AG04450 (cell line): Measurements from ENCODE around the gene MSMB. TPM values are rescaled to one million over a fixed set of nuclear protein-coding genes. Genes with fewer than 3 reads are reported as not detected.
"Not testable (repeated sequence)": the region's sequence is repeated elsewhere in the genome, so short reads cannot be mapped to it uniquely, and the experiment has no call there.

Source experiments
- CTCF ChIA-PET: fragments of 300-600, 350-600 bp; formaldehyde crosslinking; extraction: SDS; loops from one replicate; lab custom pipeline; 2022; ENCODE audit warnings: antibody characterized with exemption, inconsistent platforms; lab: Charles Lee
- POLR2A ChIA-PET: fragments of 350-600 bp; formaldehyde crosslinking; extraction: SDS; loops from one replicate; lab custom pipeline; 2021; ENCODE audit warnings: antibody characterized with exemption, inconsistent platforms; lab: Yijun Ruan, JAX
- DNase-seq: peaks from one replicate; pipeline ENCODE4 v3.0.0-alpha.2; 2011; ENCODE audit warnings: low read depth, low spot score
- H3K27ac ChIP-seq: one replicate; pipeline ENCODE4 v1.5.1; 2012; ENCODE audit warnings: low read depth, low read length, control low read depth
- H3K27me3 ChIP-seq: one replicate; pipeline ENCODE4 v1.6.0; 2012; ENCODE audit warnings: low read length; ENCODE audit not compliant: control insufficient read depth, insufficient read depth
- H3K4me3 ChIP-seq: 2 replicates; pipeline ENCODE4 v1.5.1; 2011; ENCODE audit warnings: mild to moderate bottlenecking, low read depth, low read length, control low read depth
- H3K9me3 ChIP-seq: 2 replicates; pipeline ENCODE4 v1.5.1; 2012; ENCODE audit warnings: low read length; ENCODE audit not compliant: control insufficient read depth, insufficient read depth
- CTCF ChIP-seq: IDR thresholded peaks from 2 replicates; pipeline ENCODE4 v1.5.1; 2011; ENCODE audit warnings: low read depth, low read length, control low read depth, inconsistent platforms
- polyA plus RNA-seq: library from polyadenylated mRNA; depleted of rRNA; stranded (reverse); fragments of >200 nt; gene quantifications from 2 replicates; pipeline ENCODE4 v1.2.3, GENCODE V29; 2011

The MSMB gene
- polyA plus RNA-seq, 1 experiment, result not detected

- TF ChIP-seq CTCF, result no peak
- no peaks in the 10 kb centered on the region for H3K9me3 ChIP-seq
- H3K4me3 ChIP-seq, result no peak overlapping the region
- DNase-seq, result no peak
- H3K27ac ChIP-seq, result no peak overlapping the region
- ChIA-PET CTCF (no interaction called here), POLR2A (no interaction called here)
- H3K27me3 ChIP-seq, result peaks cover 2% of the 10 kb centered on the region
Observed at GRCh38 chr10:46068117-46068516, 22.0 kb upstream of the MSMB start.

DNA sequence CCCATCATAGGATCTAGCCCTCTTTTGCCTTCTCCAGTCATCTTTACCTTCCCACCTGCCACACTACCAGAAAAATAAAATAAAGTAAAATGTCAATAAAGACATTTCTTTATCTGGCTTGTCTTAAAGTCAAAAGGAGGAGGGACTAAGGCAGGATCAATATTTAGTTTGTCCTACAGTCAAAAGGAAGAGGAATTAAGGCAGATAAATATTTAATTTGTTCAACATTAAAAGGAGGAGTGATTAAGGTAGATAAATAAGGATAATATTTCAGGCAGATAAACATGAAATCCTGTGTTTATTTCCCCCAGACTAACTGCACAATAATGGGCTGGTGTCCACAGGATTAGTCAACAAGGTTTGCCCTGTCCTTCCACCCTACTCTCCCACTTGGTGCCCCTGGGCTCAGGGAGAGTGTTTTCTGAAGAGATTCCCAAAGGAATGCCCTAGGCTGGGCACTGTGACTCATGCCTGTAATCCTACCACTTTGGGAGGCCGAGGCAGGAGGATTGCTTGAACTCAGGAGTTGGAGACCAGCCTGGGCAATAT lies 18.3 kb upstream of the MSMB start:
- no peak for DNase-seq
- ChIA-PET CTCF (no interaction called here), POLR2A (no interaction called here)
- H3K27ac ChIP-seq, result no peak overlapping the region
- H3K9me3 ChIP-seq, result no peaks in the 10 kb centered on the region
- H3K27me3 ChIP-seq, result peaks cover 4% of the 10 kb centered on the region
- no peak for TF ChIP-seq CTCF
- H3K4me3 ChIP-seq, result no peak overlapping the region

DNA sequence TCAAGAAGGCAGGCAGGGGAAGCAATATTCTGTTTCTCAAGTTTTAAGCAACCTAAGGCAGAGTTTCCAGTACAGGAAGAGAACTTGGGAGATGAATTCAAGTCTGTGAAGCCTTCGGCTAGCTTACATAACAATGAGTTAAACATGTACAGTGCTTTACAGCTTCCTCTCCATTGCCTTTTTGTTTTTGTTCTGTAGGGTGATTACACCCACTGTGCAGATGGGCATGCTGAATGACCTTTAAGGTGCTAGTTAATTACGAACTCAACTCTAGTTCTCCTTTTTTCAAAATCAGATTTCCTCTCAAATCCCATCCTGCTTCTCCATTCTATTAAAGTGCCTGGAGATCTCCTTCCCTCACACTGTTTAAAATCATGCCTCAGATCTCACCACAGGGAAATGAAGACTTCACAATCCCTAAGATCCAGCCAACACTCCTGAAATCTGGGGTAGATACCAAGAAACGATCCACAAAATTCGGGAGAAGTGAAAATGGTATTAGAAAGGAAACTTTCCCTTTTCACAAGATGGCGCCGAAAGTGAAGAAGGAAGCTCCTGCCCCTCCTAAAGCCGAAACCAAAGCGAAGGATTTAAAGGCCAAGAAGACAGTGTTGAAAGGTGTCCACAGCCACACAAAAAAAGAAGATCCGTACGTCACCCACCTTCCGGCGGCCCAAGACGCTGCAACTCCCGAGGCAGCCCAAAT lies 16.8 kb upstream of the MSMB start:
- no peak for DNase-seq
- ChIA-PET CTCF (no interaction called here), POLR2A (no interaction called here)
- TF ChIP-seq CTCF, result no peak
- H3K27ac ChIP-seq, result no peak overlapping the region
- no peaks in the 10 kb centered on the region for H3K9me3 ChIP-seq
- no peak overlapping the region for H3K4me3 ChIP-seq
- H3K27me3 ChIP-seq, result peaks cover 2% of the 10 kb centered on the region

DNA sequence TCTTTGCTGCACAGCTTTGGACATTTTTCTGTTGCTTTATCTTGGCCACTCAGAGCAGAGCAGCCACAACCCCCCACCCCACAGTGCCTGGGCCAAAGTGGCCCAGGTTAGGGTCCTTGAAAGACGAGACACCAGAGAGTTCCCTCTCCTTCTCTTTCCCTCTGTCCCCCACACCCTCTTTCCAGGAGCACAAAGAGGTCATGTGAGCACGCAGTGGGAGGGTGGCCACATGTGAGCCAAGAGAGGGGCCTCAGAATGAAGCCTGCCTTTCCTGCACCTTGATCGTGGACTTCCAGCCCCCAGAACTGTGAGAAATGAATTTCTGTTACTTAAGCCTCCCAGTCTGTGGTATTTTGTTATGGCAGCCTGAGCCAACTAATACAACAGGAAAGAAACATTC lies 14.6 kb upstream of the MSMB start:
- no peak for DNase-seq
- Histone ChIP-seq H3K9me3 (no peaks in the 10 kb centered on the region), H3K27ac (no peak overlapping the region), H3K27me3 (peaks cover 2% of the 10 kb centered on the region), H3K4me3 (no peak overlapping the region)
- ChIA-PET CTCF (no interaction called here), POLR2A (no interaction called here)
- TF ChIP-seq CTCF, result no peak

DNA sequence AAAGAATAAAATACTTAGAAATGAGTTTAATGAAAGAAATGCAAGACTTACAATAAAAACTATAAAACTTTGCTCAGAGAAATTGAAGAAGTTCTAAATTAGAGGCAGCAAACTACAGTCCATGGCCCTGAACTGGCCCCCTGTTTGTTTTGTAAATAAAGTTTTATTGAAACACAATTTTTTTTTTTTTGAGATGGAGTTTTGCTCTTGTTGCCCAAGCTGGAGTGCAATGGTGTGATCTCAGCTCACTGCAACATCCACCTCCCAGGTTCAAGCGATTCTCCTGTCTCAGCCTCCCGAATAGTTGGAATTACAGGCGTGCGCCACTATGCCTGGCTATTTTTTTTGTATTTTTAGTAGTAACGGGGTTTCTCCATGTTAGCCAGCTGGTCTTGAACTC lies 11.9 kb upstream of the MSMB start:
- H3K9me3 ChIP-seq, DNase-seq, H3K27me3 ChIP-seq, CTCF ChIA-PET, H3K27ac ChIP-seq, POLR2A ChIA-PET, H3K4me3 ChIP-seq: not testable (repeated sequence)
